ENCODE data around the gene PDXK. TPM values are rescaled to one million over a fixed set of nuclear protein-coding genes. Genes with fewer than 3 reads are reported as not detected.

Gene PDXK
- total and polyA plus RNA-seq, 9 of the 15 experiments (the other 6 are each of a cell fraction or from before 2014, with no cell fraction given), result 5.6 to 162 (median 76.5) TPM

DNA sequence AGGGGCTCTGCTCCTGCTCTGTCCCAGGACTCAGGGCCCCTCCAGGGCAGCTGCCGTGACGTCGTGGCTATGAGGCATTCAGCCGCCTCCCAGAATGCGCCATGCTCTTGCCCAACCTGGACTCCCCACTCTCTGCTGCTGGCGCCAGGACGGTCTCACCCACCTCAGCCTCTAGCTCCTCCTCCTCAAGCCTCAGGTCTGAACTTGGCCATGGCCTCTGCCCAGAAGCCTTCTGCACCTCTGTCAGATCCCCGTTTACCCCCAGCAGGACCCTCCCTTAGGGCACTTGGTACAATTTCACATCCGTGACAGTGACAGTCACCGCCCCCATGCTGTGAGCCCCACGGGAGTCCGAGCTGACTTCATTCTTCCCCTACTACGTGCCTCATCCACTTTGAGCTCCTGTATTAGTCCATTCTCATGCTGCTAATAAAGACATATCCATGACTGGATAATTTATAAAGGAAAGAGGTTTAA lies 52.3 kb downstream of the PDXK start:
- Histone ChIP-seq H3K27ac (ENCODE audit: extremely low read depth, low read depth, low read length) (no peak overlapping the region), H3K4me2 (ENCODE audit: insufficient read depth, low read length) (no peak overlapping the region), H3K9me1 (ENCODE audit: control insufficient read depth, insufficient read depth, low read length) (peaks cover 8% of the 10 kb centered on the region), H3K4me1 (replicated peaks in 1 of 2; ENCODE audit: control insufficient read depth in 2 of 2, insufficient read depth in 2 of 2, low read length in 2 of 2) (peaks cover 40 to 74% of the 10 kb centered on the region in 2 experiments), H4K20me1 (replicated peaks; ENCODE audit: control insufficient read depth, insufficient read depth, low read length) (no peaks in the 10 kb centered on the region), H3K4me3 (no peak overlapping the region), H3K9ac (ENCODE audit: insufficient read depth in 1 of 2, low read depth in 2 of 2, low read length in 2 of 2) (peak overlapping the region in 1 of 2 experiments; percentile 12; a peak in 2 of 4 replicates), H3K27me3 (ENCODE audit: control insufficient read depth in 2 of 2, insufficient read depth in 2 of 2, low read length in 2 of 2) (no peaks in the 10 kb centered on the region), H3K36me3 (ENCODE audit: control insufficient read depth, insufficient read depth, low read length) (peaks cover 28% of the 10 kb centered on the region), H2AFZ (ENCODE audit: low read depth, low read length) (0 out of 2 replicates have a peak overlapping the region, but pooled peaks have one; percentile 20), H3K9me3 (replicated peaks; ENCODE audit: control insufficient read depth, insufficient read depth, low read depth, low read length) (no peaks in the 10 kb centered on the region), H3K79me2 (ENCODE audit: control insufficient read depth, insufficient read depth, low read length) (peaks cover 18% of the 10 kb centered on the region)
- intact Hi-C loops (cut with micrococcal nuclease), result no loop called here
- TF ChIP-seq CBX3 (IDR thresholded peaks at IDR 0.05; ENCODE audit: borderline replicate concordance in 1 of 2, low read length in 2 of 2) (no peak), ZBTB33 (CRISPR knock-in tag; IDR thresholded peaks at IDR 0.05) (peak; percentile 65), POLR2G (IDR thresholded peaks at IDR 0.05; ENCODE audit: low read depth, low read length) (peak; percentile 44; the same call in 1 of the 2 replicates)
- DNase-seq (ENCODE audit: extremely low read depth in 1 of 4, low spot score in 3 of 4) (no peak), FAIRE-seq (no peak), ATAC-seq (no peak)
- CTCF ChIA-PET (ENCODE audit: low intra/inter-chr PET ratio), result no interaction called here
- BruUV-seq (replicated peaks), result no TSS peak
- WGBS (ENCODE audit: insufficient coverage, low coverage, missing lambda C conversion rate), result 66% methylated on average over 13 of the region's 13 CpGs
- in situ Hi-C loops (cut with MboI), result no loop called here
- POLR2A ChIA-PET, result interaction anchor here (0.6 to 1.6 kb wide), 3 partner anchors 8 to 40 kb away, joined by 3 read pairs; no protein-coding TSS in a partner anchor

Measured in K562 (cell line).